B cell (primary cell): ENCODE data around the gene SEMA3A. TPM values are rescaled to one million over a fixed set of nuclear protein-coding genes. Genes with fewer than 3 reads are reported as not detected.

Source experiments
- ATAC-seq: fragments of 200-7000 bp; cut with Tn5 transposase; one replicate; pipeline ENCODE4 v1.10.0; 2021; ENCODE audit warnings: low read depth, mild to moderate bottlenecking, moderate number of reproducible peaks, moderate library complexity
- CTCF ChIA-PET: fragments of 350-600 bp; sonication (Branson Sonifier 250); formaldehyde crosslinking; loops from one replicate; lab custom pipeline; 2021; ENCODE audit warnings: antibody characterized with exemption, inconsistent platforms; lab: Charles Lee
- POLR2A ChIA-PET: fragments of 350-600 bp; sonication (Branson Sonifier 250); formaldehyde crosslinking; loops from one replicate; lab custom pipeline; 2021; ENCODE audit warnings: antibody characterized with exemption; lab: Charles Lee
- DNase-seq: peaks from one replicate; pipeline ENCODE4 v3.0.0; 2013
- H2AFZ ChIP-seq: 2 replicates; pipeline ENCODE4 v1.6.1; 2012; ENCODE audit warnings: mild to moderate bottlenecking, low read depth, low read length; ENCODE audit not compliant: insufficient read depth, poor library complexity, severe bottlenecking
- H3K27ac ChIP-seq, 2 donors: 1 replicate in 1 of 2; 2 replicates in 1 of 2; pipeline ENCODE4 v1.5.1; 2012 to 2013; ENCODE audit warnings: low read length in 2 of 2, mild to moderate bottlenecking in 2 of 2, moderate library complexity in 1 of 2
- H3K27me3 ChIP-seq, 4 experiments: fragments of 200-600 bp in 1 of 4; sonication (generic) in 1 of 4; replicated peaks in 1 of 4; 1 replicate in 2 of 4; 2 replicates in 2 of 4; pipeline versions ENCODE4 v1.6.1 to v1.7.0; 2013 to 2016; ENCODE audit warnings: low read length in 3 of 4, mild to moderate bottlenecking in 2 of 4, mixed read lengths in 1 of 4, moderate library complexity in 1 of 4; ENCODE audit not compliant: insufficient read depth in 4 of 4, control insufficient read depth in 3 of 4; ENCODE audit errors: control extremely low read depth in 1 of 4
- H3K36me3 ChIP-seq, 2 experiments: replicated peaks in 1 of 2; 1 replicate in 1 of 2; 2 replicates in 1 of 2; pipeline versions ENCODE4 v1.6.1 to v1.7.1; 2013; ENCODE audit warnings: low read length in 1 of 2; ENCODE audit not compliant: insufficient read depth in 2 of 2, control insufficient read depth in 1 of 2; ENCODE audit errors: control extremely low read depth in 1 of 2, extremely low read depth in 1 of 2
- H3K4me1 ChIP-seq, 2 donors: fragments of 200-600 bp in 1 of 2; sonication (generic) in 1 of 2; 1 replicate in 1 of 2; 2 replicates in 1 of 2; pipeline versions ENCODE4 v1.5.1 to v1.6.1; 2013 to 2017; ENCODE audit warnings: low read length in 2 of 2; ENCODE audit not compliant: control insufficient read depth in 2 of 2, insufficient read depth in 2 of 2
- H3K4me2 ChIP-seq: replicated peaks from 2 replicates; pipeline ENCODE3; 2012; ENCODE audit warnings: mild to moderate bottlenecking, low read depth, low read length; ENCODE audit not compliant: poor library complexity, severe bottlenecking
- H3K4me3 ChIP-seq, 5 experiments: fragments of 200-600 bp in 1 of 5; sonication (generic) in 1 of 5; 1 replicate in 3 of 5; 2 replicates in 2 of 5; pipeline versions ENCODE4 v1.5.1 to v1.7.0; 2011 to 2016; ENCODE audit warnings: low read length in 4 of 5, mild to moderate bottlenecking in 4 of 5, low read depth in 2 of 5, control low read depth in 1 of 5, moderate library complexity in 1 of 5; ENCODE audit not compliant: insufficient read depth in 1 of 5; ENCODE audit errors: control extremely low read depth in 1 of 5, extremely low read depth in 1 of 5
- H3K79me2 ChIP-seq: fragments of 200-600 bp; sonication (generic); one replicate; pipeline ENCODE4 v1.6.0; 2016; ENCODE audit warnings: low read length; ENCODE audit not compliant: control insufficient read depth, insufficient read depth
- H3K9ac ChIP-seq: fragments of 200-600 bp; sonication (generic); 2 replicates; pipeline ENCODE4 v1.6.1; 2017; ENCODE audit warnings: mild to moderate bottlenecking, low read length, moderate library complexity
- H3K9me3 ChIP-seq, 3 donors: one replicate each; pipeline versions ENCODE4 v1.6.1 to v1.7.1; 2013; ENCODE audit warnings: low read length in 2 of 3; ENCODE audit not compliant: control insufficient read depth in 2 of 3, insufficient read depth in 1 of 3; ENCODE audit errors: control extremely low read depth in 1 of 3
- H4K20me1 ChIP-seq: 2 replicates; pipeline ENCODE4 v1.6.0; 2012; ENCODE audit warnings: mild to moderate bottlenecking, low read length; ENCODE audit not compliant: insufficient read depth, control insufficient read depth, poor library complexity, severe bottlenecking
- H3K27ac Mint-ChIP-seq: one replicate; pipeline ENCODE4 v1.8.0; 2021; ENCODE audit warnings: mixed read lengths
- H3K27me3 Mint-ChIP-seq: one replicate; pipeline ENCODE4 v1.8.0; 2021; ENCODE audit warnings: mixed read lengths
- H3K4me1 Mint-ChIP-seq: one replicate; pipeline ENCODE4 v1.8.0; 2021; ENCODE audit warnings: mixed read lengths
- H3K4me3 Mint-ChIP-seq: one replicate; pipeline ENCODE4 v1.8.0; 2021; ENCODE audit warnings: mixed read lengths
- H3K9me3 Mint-ChIP-seq: one replicate; pipeline ENCODE4 v1.8.0; 2022; ENCODE audit warnings: mixed read lengths; ENCODE audit not compliant: insufficient read depth
- CTCF ChIP-seq: fragments of 200-600 bp; IDR thresholded peaks from one replicate; pipeline ENCODE4 v1.8.0; 2022; ENCODE audit warnings: antibody characterized with exemption, mild to moderate bottlenecking
- EZH2 ChIP-seq: IDR thresholded peaks from 2 replicates; pipeline ENCODE4 v1.6.1; 2012; ENCODE audit warnings: borderline replicate concordance, low read depth, mild to moderate bottlenecking, moderate library complexity, low read length; ENCODE audit not compliant: insufficient read depth, poor library complexity, severe bottlenecking
- WGBS: methylation state at CpG from one replicate; pipeline ENCODE4 v1.1.5; 2013; ENCODE audit warnings: missing lambda C conversion rate; ENCODE audit not compliant: insufficient coverage; 5-methylcytosine and 5-hydroxymethylcytosine counted together
- intact Hi-C: fragments of 100-400 bp; cut with micrococcal nuclease; formaldehyde crosslinking; loops from one replicate; pipeline ENCODE4 v1.10.0; 2022
- polyA plus RNA-seq: library from polyadenylated mRNA; depleted of rRNA; stranded (reverse); fragments of >200 nt; gene quantifications from 2 replicates; pipeline ENCODE4 v1.2.3, GENCODE V29; 2012
- total RNA-seq, 2 donors: library from RNA; stranded (reverse); fragments of 120-200 nt in 1 of 2; gene quantifications; 1 replicate in 1 of 2; 2 replicates in 1 of 2; pipeline versions ENCODE4 v1.2.3 to v1.2.4, GENCODE V29; 2013 to 2022

Gene SEMA3A
- total and polyA plus RNA-seq, 2 donors (not counting 1 experiment from before 2014, with no cell fraction given): not detected

- H3K27me3 ChIP-seq: no peaks in the 10 kb centered on the region
- WGBS: no CpG with 5 or more reads among the region's 4 CpGs
- CTCF ChIA-PET: no interaction called here
Observed at GRCh38 chr7:84060760-84061261, 133.8 kb downstream of the SEMA3A start.

GRCh38 chr7:84060000-84060399, 134.6 kb downstream of the SEMA3A start:
- no peaks in the 10 kb centered on the region for H3K9me3 ChIP-seq
- no peak overlapping the region for H3K4me2 ChIP-seq
- Mint-ChIP-seq H3K4me1 (no peaks in the 10 kb centered on the region), H3K27me3 (no peaks in the 10 kb centered on the region), H3K27ac (no peak overlapping the region), H3K9me3 (no peaks in the 10 kb centered on the region), H3K4me3 (no peak overlapping the region)
- H3K36me3 ChIP-seq: no peaks in the 10 kb centered on the region
- no peak overlapping the region for H2AFZ ChIP-seq
- H3K27ac ChIP-seq: no peak overlapping the region
- H4K20me1 ChIP-seq: no peaks in the 10 kb centered on the region
- POLR2A ChIA-PET: no interaction called here
- no peaks in the 10 kb centered on the region for H3K27me3 ChIP-seq
- WGBS: no CpG with 5 or more reads among the region's 1 CpG
- no peak overlapping the region for H3K4me3 ChIP-seq
- TF ChIP-seq EZH2: no peak
- no peak for TF ChIP-seq CTCF
- no peak for ATAC-seq
- no peaks in the 10 kb centered on the region for H3K79me2 ChIP-seq
- CTCF ChIA-PET: no interaction called here
- H3K4me1 ChIP-seq: no peaks in the 10 kb centered on the region
- DNase-seq: no peak
- no peak overlapping the region for H3K9ac ChIP-seq
- intact Hi-C loops: no loop called here

More at GRCh38 chr7:84060760-84061261, 133.8 kb downstream of the SEMA3A start:
- Histone ChIP-seq H3K4me2 (no peak overlapping the region), H3K27ac (no peak overlapping the region), H3K4me1 (no peaks in the 10 kb centered on the region), H2AFZ (no peak overlapping the region), H3K4me3 (no peak overlapping the region), H3K36me3 (no peaks in the 10 kb centered on the region), H3K79me2 (no peaks in the 10 kb centered on the region), H3K9me3 (no peaks in the 10 kb centered on the region), H4K20me1 (no peaks in the 10 kb centered on the region), H3K9ac (no peak overlapping the region)
- H3K27ac Mint-ChIP-seq: no peak overlapping the region
- H3K9me3 Mint-ChIP-seq: no peaks in the 10 kb centered on the region
- H3K4me3 Mint-ChIP-seq: no peak overlapping the region
- TF ChIP-seq EZH2 (no peak), CTCF (no peak)
- no peaks in the 10 kb centered on the region for H3K4me1 Mint-ChIP-seq
- DNase-seq (no peak), ATAC-seq (no peak)
- POLR2A ChIA-PET: no interaction called here
- intact Hi-C loops: no loop called here
- H3K27me3 Mint-ChIP-seq: no peaks in the 10 kb centered on the region
